ENCODE data around the gene ULBP2.
"Not testable (repeated sequence)": the region's sequence is repeated elsewhere in the genome, so short reads cannot be mapped to it uniquely, and the experiment has no call there.

- TF ChIP-seq SUZ12 (IDR thresholded peaks at IDR 0.05; ENCODE audit: extremely low read depth, insufficient read depth, insufficient read length); YY1 (IDR thresholded peaks at IDR 0.05; ENCODE audit: insufficient read depth, insufficient read length); ZNF274 (IDR thresholded peaks at IDR 0.05; ENCODE audit: low read depth, low read length): not testable (repeated sequence)
Observed at GRCh38 chr6:149953390-149953789, 11.6 kb downstream of the ULBP2 start.

Data from NT2/D1 (cell line).